ENCODE results near the gene TARS1. TPM values are rescaled to one million over a fixed set of nuclear protein-coding genes. Genes with fewer than 3 reads are reported as not detected.
A peak's percentile ranks its signal among the peaks of the same experiment; 100 is the strongest.
"Not testable (repeated sequence)": the region's sequence is repeated elsewhere in the genome, so short reads cannot be mapped to it uniquely, and the experiment has no call there.

Gene TARS1
- total RNA-seq, 8 experiments from 2014 or later, result 143 to 300 (median 179) TPM

- WGBS, 10 experiments, result 0 to 100% (median 85%) methylated on average over 1 of the region's 1 CpG
- no peaks in the 10 kb centered on the region for H3K4me1 ChIP-seq (replicated peaks in 1 of 2)
- in situ Hi-C loops (cut with MboI; ENCODE audit: low pct_unique_long_range_greater_than_20kb in 2 of 9, low sequenced_read_pairs in 9 of 9, unreplicated experiment in 9 of 9), result loop anchor here in 1 of 9 experiments (25.0 kb wide), 1 partner anchor 443 kb away; the partner anchor contains the start of gene RXFP3
- ATAC-seq (replicated peaks in 6 of 8), result no peak
- no peak overlapping the region for H3K27ac ChIP-seq
- no peak overlapping the region for H3K4me3 ChIP-seq
Observed at GRCh38 chr5:33494466-33494865, 53.7 kb downstream of the TARS1 start.

GRCh38 chr5:33501260-33501659 is 60.5 kb downstream of the TARS1 start:
- no peaks in the 10 kb centered on the region for H3K4me1 ChIP-seq (replicated peaks in 1 of 2)
- 50 to 100% (median 88%) methylated on average over 1 to 4 of the region's 4 CpGs; no CpG with 5 or more reads in 1 of the 10 experiments for WGBS, 10 experiments
- no peak overlapping the region for H3K27ac ChIP-seq
- in situ Hi-C loops (cut with MboI; ENCODE audit: low pct_unique_long_range_greater_than_20kb in 2 of 9, low sequenced_read_pairs in 9 of 9, unreplicated experiment in 9 of 9), result no loop called here
- ATAC-seq (replicated peaks in 6 of 8), result no peak
- H3K4me3 ChIP-seq, result no peak overlapping the region

GRCh38 chr5:33501899-33502298 is 61.1 kb downstream of the TARS1 start:
- WGBS, 10 experiments, result 89 to 97% (median 94%) methylated on average over 3 to 16 of the region's 27 CpGs; no CpG with 5 or more reads in 5 of the 10 experiments
- Histone ChIP-seq H3K27ac (no peak overlapping the region), H3K4me3 (no peak overlapping the region), H3K4me1 (replicated peaks in 1 of 2) (no peaks in the 10 kb centered on the region)
- ATAC-seq (replicated peaks in 6 of 8), result no peak
- in situ Hi-C loops (cut with MboI; ENCODE audit: low pct_unique_long_range_greater_than_20kb in 2 of 9, low sequenced_read_pairs in 9 of 9, unreplicated experiment in 9 of 9), result no loop called here

GRCh38 chr5:33504570-33504969 is 63.8 kb downstream of the TARS1 start:
- Histone ChIP-seq H3K4me1 (replicated peaks in 1 of 2) (no peaks in the 10 kb centered on the region), H3K27ac (no peak overlapping the region), H3K4me3 (no peak overlapping the region)
- 21 to 100% (median 80%) methylated on average over 1 to 3 of the region's 3 CpGs for WGBS, 10 experiments
- peak in 2 of 8 experiments; percentile 55 to 62 for ATAC-seq (replicated peaks in 6 of 8)
- in situ Hi-C loops (cut with MboI; ENCODE audit: low pct_unique_long_range_greater_than_20kb in 2 of 9, low sequenced_read_pairs in 9 of 9, unreplicated experiment in 9 of 9), result no loop called here

GRCh38 chr5:33507426-33507825 is 66.7 kb downstream of the TARS1 start:
- H3K4me3 ChIP-seq, result no peak overlapping the region
- WGBS, 10 experiments, result 31 to 97% (median 81%) methylated on average over 1 to 4 of the region's 4 CpGs; no CpG with 5 or more reads in 2 of the 10 experiments

GRCh38 chr5:33509036-33509435 is 68.3 kb downstream of the TARS1 start:
- Histone ChIP-seq H3K4me1 (replicated peaks in 1 of 2) (no peaks in the 10 kb centered on the region), H3K27ac (no peak overlapping the region), H3K4me3 (no peak overlapping the region)
- 72 to 100% (median 97%) methylated on average over 1 to 3 of the region's 3 CpGs; no CpG with 5 or more reads in 2 of the 10 experiments for WGBS, 10 experiments
- ATAC-seq (replicated peaks in 6 of 8), result no peak
- in situ Hi-C loops (cut with MboI; ENCODE audit: low pct_unique_long_range_greater_than_20kb in 2 of 9, low sequenced_read_pairs in 9 of 9, unreplicated experiment in 9 of 9), result no loop called here

More at GRCh38 chr5:33507426-33507825, 66.7 kb downstream of the TARS1 start:
- H3K4me1 ChIP-seq (replicated peaks in 1 of 2), result no peaks in the 10 kb centered on the region
- in situ Hi-C loops (cut with MboI; ENCODE audit: low pct_unique_long_range_greater_than_20kb in 2 of 9, low sequenced_read_pairs in 9 of 9, unreplicated experiment in 9 of 9), result no loop called here
- no peak overlapping the region for H3K27ac ChIP-seq
- ATAC-seq (replicated peaks in 6 of 8), result no peak

GRCh38 chr5:33513462-33514185 is 72.9 kb downstream of the TARS1 start:
- Histone ChIP-seq H3K27ac (no peak overlapping the region), H3K4me3 (no peak overlapping the region), H3K4me1 (replicated peaks in 1 of 2) (peaks cover 0 to 2% of the 10 kb centered on the region in 2 donors)
- ATAC-seq (replicated peaks in 6 of 8), result peak in 3 of 8 experiments; percentile 50 to 92 (median 92)
- WGBS, 10 experiments, result 58 to 100% (median 96%) methylated on average over 1 to 3 of the region's 3 CpGs; no CpG with 5 or more reads in 3 of the 10 experiments
- in situ Hi-C loops (cut with MboI; ENCODE audit: low pct_unique_long_range_greater_than_20kb in 2 of 9, low sequenced_read_pairs in 9 of 9, unreplicated experiment in 9 of 9), result no loop called here

- H3K4me1 ChIP-seq (replicated peaks in 1 of 2); H3K4me3 ChIP-seq; ATAC-seq (replicated peaks in 6 of 8); in situ Hi-C loops (cut with MboI; ENCODE audit: low pct_unique_long_range_greater_than_20kb in 2 of 9, low sequenced_read_pairs in 9 of 9, unreplicated experiment in 9 of 9); H3K27ac ChIP-seq: not testable (repeated sequence)
- WGBS, 10 experiments, result 100% methylated on average over 1 to 2 of the region's 32 CpGs; no CpG with 5 or more reads in 8 of the 10 experiments
Observed at GRCh38 chr5:33515366-33515765, 74.6 kb downstream of the TARS1 start.

- in situ Hi-C loops (cut with MboI; ENCODE audit: low pct_unique_long_range_greater_than_20kb in 2 of 9, low sequenced_read_pairs in 9 of 9, unreplicated experiment in 9 of 9), result no loop called here
- H3K4me3 ChIP-seq, result no peak overlapping the region
- WGBS, 10 experiments, result 53 to 100% (median 93%) methylated on average over 1 to 2 of the region's 2 CpGs; no CpG with 5 or more reads in 3 of the 10 experiments
- H3K4me1 ChIP-seq (replicated peaks in 1 of 2), result peaks cover 0 to 2% of the 10 kb centered on the region in 2 donors
- ATAC-seq (replicated peaks in 6 of 8), result no peak
- no peak overlapping the region for H3K27ac ChIP-seq
Observed at GRCh38 chr5:33516421-33516820, 75.7 kb downstream of the TARS1 start.

Measured in motor neuron (in vitro differentiated cells).